Ascending aorta (tissue), 2 donors: ENCODE measurements around the gene SMAP1. TPM values are rescaled to one million over a fixed set of nuclear protein-coding genes. Genes with fewer than 3 reads are reported as not detected.

ENCODE experiments used
- DNase-seq, 2 donors: peaks; one replicate each; pipeline ENCODE4 v3.0.0-alpha.2; 2019; ENCODE audit warnings: low spot score in 2 of 2
- H3K27ac ChIP-seq, 2 donors: fragments of 200-600 bp; sonication (generic); one replicate each; pipeline ENCODE4 v1.5.1; 2016 to 2017; ENCODE audit warnings: mild to moderate bottlenecking in 1 of 2
- H3K27me3 ChIP-seq: fragments of 200-600 bp; sonication (generic); one replicate; pipeline ENCODE4 v1.5.1; 2017
- H3K36me3 ChIP-seq, 2 donors: fragments of 200-600 bp; sonication (generic); one replicate each; pipeline ENCODE4 v1.5.1; 2016
- H3K4me1 ChIP-seq, 2 donors: fragments of 200-600 bp; sonication (generic); one replicate each; pipeline ENCODE4 v1.5.1; 2016 to 2017; ENCODE audit warnings: mild to moderate bottlenecking in 1 of 2
- H3K4me3 ChIP-seq, 2 donors: fragments of 200-600 bp; sonication (generic); one replicate each; pipeline ENCODE4 v1.5.1; 2016 to 2017; ENCODE audit warnings: mild to moderate bottlenecking in 1 of 2
- H3K9me3 ChIP-seq, 2 donors: fragments of 200-600 bp; sonication (generic); one replicate each; pipeline ENCODE4 v1.5.1; 2016
- intact Hi-C: fragments of 100-400 bp; cut with DNase I; formaldehyde crosslinking; loops from one replicate; pipeline ENCODE4 v1.15.1; 2023
- total RNA-seq: library from RNA; depleted of rRNA; stranded (reverse); fragments of >200 nt; gene quantifications from one replicate; pipeline ENCODE4 v1.1.0, GENCODE V29; 2016
- TF ChIP-seq, protein P1 (sequence below), 3 experiments: fragments of 200-600 bp in 2 of 3; fragments of 450-650 bp in 1 of 3; sonication (generic) in 2 of 3; IDR thresholded peaks; one replicate each; pipeline ENCODE4 v1.5.1; 2016 to 2019; ENCODE audit warnings: antibody characterized with exemption in 3 of 3, mild to moderate bottlenecking in 1 of 3, moderate library complexity in 1 of 3

The SMAP1 gene
- total RNA-seq, 1 donor from 2014 or later = 13.2 TPM

DNA sequence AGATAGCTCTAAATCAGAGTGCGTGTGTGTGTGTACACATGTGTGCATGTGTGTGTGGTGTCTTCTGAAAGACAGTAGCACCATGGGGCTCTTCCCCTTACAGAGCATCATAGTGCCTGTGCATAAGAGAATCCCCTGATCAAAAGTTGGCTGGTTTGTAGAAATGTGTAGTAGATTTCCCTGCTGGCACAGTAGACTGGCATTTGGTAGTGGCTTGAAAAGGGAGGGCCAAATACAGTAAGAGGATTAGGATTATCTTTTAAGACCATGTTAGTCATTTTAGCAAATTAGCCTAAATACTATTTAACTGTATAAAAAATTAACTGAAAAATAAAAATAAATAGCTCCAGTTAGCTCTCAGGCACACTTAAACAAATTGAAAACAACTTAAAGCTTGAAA lies 176.6 kb downstream of the SMAP1 start:
- Histone ChIP-seq H3K36me3 (peaks cover 0 to 6% of the 10 kb centered on the region in 2 donors), H3K9me3 (no peaks in the 10 kb centered on the region), H3K4me3 (no peak overlapping the region), H3K27ac (no peak overlapping the region), H3K27me3 (no peaks in the 10 kb centered on the region), H3K4me1 (no peaks in the 10 kb centered on the region)
- no peak for DNase-seq
- TF ChIP-seq, protein P1, sequence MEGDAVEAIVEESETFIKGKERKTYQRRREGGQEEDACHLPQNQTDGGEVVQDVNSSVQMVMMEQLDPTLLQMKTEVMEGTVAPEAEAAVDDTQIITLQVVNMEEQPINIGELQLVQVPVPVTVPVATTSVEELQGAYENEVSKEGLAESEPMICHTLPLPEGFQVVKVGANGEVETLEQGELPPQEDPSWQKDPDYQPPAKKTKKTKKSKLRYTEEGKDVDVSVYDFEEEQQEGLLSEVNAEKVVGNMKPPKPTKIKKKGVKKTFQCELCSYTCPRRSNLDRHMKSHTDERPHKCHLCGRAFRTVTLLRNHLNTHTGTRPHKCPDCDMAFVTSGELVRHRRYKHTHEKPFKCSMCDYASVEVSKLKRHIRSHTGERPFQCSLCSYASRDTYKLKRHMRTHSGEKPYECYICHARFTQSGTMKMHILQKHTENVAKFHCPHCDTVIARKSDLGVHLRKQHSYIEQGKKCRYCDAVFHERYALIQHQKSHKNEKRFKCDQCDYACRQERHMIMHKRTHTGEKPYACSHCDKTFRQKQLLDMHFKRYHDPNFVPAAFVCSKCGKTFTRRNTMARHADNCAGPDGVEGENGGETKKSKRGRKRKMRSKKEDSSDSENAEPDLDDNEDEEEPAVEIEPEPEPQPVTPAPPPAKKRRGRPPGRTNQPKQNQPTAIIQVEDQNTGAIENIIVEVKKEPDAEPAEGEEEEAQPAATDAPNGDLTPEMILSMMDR (IDR thresholded peaks at IDR 0.05) = no peak
- intact Hi-C loops = no loop called here

DNA sequence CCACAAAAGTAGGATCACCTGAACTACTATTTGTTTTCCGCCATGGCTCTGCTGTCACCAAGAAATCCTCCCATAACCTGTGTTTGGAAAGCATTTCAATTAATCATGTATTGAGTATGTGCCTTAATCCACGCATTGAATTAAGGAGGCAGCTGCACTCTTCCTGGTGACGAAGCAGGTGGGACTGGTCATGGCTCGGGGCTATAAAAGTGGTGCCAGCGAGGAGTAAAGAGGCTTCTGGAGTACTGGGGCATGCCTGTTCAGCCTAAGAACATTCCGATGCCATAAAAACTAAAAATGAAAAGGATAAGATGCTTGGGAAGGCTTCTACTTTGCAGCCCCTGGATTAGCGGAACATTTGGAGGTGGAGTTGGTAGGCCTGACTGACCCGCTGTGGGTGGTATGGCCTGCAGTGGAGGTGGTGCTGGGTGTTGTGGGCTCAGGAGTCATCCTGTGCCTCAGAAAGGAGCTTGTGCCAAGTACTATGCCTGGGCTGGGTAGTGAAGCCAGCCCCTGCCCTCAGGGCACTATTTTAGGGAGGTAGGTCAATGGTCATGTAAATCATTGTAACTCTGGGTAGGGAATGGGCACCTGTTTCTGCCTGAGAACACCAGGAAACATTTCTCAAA lies 178.6 kb downstream of the SMAP1 start:
- intact Hi-C loops = no loop called here
- TF ChIP-seq, protein P1 (IDR thresholded peaks at IDR 0.05) = no peak
- no peaks in the 10 kb centered on the region for H3K27me3 ChIP-seq

DNA sequence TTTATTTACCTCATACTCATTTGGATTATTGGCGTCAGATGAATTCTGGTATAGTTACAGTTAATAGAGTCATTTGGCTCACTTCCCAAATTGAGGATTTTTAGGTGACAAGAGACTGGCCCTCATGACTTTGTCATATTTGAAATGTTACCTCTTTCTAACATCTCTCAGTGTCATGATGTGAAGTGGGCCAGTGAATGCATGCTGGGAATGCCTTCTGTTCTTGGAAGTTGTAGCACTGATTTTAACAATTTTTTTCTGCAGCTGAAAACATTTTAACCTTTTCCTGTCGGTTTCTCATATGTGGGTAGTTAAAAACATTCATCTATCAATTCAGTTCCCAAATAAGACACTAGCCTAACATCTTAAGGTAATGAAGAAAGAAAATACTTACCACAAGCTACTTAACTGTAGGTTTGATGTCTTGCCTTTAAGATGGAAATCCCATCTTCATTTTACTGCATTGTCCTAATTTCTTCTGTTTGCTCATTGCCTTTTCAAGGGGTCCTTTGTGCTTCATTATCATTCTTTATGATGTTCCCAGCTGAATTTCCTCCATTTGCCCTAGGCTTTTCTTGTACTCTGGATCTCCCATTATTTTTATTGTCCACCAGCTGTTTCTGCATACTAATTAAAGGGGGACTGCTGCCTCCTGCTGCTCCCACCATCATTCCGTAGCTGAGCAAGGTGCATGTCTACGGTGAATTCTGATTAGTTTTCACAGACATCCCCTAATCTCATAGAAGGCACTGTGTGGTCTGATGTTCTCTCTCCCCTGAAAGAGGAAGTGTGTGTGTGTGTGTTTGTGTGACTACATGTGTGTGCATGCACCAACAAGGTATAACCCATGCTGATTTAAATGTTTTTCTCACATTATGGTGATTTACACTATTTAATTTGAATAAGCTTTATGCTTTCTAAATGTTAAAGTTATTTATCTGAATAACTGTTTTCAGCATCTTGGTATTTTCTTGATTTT lies 179.7 kb downstream of the SMAP1 start:
- no peaks in the 10 kb centered on the region for H3K9me3 ChIP-seq
- H3K4me3 ChIP-seq = no peak overlapping the region
- H3K27me3 ChIP-seq = no peaks in the 10 kb centered on the region
- H3K36me3 ChIP-seq = peaks cover 0 to 6% of the 10 kb centered on the region in 2 donors
- no peak for DNase-seq
- no peaks in the 10 kb centered on the region for H3K4me1 ChIP-seq
- TF ChIP-seq, protein P1 (IDR thresholded peaks at IDR 0.05) = no peak
- intact Hi-C loops = no loop called here
- no peak overlapping the region for H3K27ac ChIP-seq

More for the DNA sequence above, 178.6 kb downstream of the SMAP1 start:
- H3K4me1 ChIP-seq = no peaks in the 10 kb centered on the region
- no peak overlapping the region for H3K4me3 ChIP-seq
- H3K9me3 ChIP-seq = no peaks in the 10 kb centered on the region
- H3K27ac ChIP-seq = no peak overlapping the region
- peaks cover 0 to 6% of the 10 kb centered on the region in 2 donors for H3K36me3 ChIP-seq
- DNase-seq = no peak

DNA sequence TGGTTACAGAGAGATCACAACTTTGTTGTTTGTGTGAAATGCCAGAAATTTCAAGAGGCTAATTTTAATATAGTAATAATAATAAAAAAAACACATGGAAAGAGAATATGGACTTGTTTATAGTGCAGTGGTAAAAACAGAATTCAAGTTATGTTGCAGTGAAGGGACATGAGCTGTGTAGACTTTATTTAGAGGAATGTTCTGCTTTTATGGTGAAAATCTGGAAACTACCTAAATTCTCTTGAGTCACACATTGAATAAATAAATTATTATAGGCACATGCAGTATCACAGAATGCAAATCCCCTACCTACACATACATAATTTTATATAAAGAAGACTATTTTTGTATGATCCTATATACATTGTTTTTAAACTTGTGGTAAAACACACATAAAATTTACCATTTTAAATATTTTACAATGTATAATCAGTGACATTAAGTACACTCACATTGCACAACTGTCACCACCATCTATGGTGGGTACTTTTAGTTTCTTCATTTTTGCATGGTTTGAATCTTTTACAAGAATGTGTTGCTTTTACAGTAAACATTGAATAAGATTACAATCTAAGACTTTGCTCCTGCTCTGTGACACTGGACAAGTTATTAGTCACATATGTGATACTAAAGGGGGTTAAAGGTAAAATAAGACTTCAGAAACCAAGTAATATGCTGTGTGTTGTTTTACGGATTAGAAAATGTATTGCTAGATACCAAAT lies 181.8 kb downstream of the SMAP1 start:
- Histone ChIP-seq H3K27me3 (no peaks in the 10 kb centered on the region), H3K4me3 (no peak overlapping the region)

DNA sequence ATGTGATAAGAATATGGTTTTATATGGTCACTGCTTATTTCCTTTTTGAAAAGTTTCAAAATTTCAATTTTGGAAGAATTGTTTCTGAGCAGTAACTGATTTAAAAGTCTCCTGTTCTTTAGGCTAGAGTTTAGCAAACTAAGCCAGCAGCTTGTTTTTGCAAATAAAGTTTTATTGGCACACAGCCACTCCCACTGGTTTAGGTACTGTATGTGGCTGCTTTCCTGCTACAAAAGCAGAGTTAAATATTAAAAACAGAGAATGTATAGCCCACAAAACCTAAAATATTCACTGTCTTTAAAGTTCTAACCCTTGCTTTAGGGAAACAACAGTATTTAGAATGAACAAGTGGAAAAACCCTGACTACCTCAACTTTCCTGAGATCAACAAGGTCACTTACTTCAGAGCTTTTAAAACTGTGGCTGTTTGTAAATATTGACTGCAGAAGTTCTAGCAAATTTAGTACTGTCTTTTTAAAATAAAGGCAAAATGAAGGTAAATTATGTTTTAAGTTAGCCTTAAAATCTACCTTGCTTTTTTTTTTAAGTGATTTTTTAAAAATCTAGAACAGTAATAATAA lies 185.1 kb downstream of the SMAP1 start:
- no peaks in the 10 kb centered on the region for H3K27me3 ChIP-seq
- H3K36me3 ChIP-seq = peaks cover 0 to 7% of the 10 kb centered on the region in 2 donors
- TF ChIP-seq, protein P1 (IDR thresholded peaks at IDR 0.05) = no peak
- no peaks in the 10 kb centered on the region for H3K4me1 ChIP-seq
- DNase-seq = no peak
- no peaks in the 10 kb centered on the region for H3K9me3 ChIP-seq
- no peak overlapping the region for H3K4me3 ChIP-seq
- no peak overlapping the region for H3K27ac ChIP-seq
- intact Hi-C loops = no loop called here

More for the DNA sequence above, 181.8 kb downstream of the SMAP1 start:
- DNase-seq = no peak
- H3K27ac ChIP-seq = no peak overlapping the region
- intact Hi-C loops = no loop called here
- peaks cover 0 to 6% of the 10 kb centered on the region in 2 donors for H3K36me3 ChIP-seq
- TF ChIP-seq, protein P1 (IDR thresholded peaks at IDR 0.05) = no peak
- H3K4me1 ChIP-seq = no peaks in the 10 kb centered on the region
- no peaks in the 10 kb centered on the region for H3K9me3 ChIP-seq
